NAMALWA (cell line): Measurements from ENCODE around the gene PDZK1IP1.
"Not testable (repeated sequence)": the region's sequence is repeated elsewhere in the genome, so short reads cannot be mapped to it uniquely, and the experiment has no call there.

ENCODE experiments used
- DNase-seq: peaks from one replicate; pipeline ENCODE4 v3.0.0-alpha.2; 2015; ENCODE audit warnings: low spot score

PDZK1IP1 gene

GRCh38 chr1:47223921-47224675 lies 34.3 kb upstream of the PDZK1IP1 start:
- DNase-seq, result no peak

GRCh38 chr1:47223174-47223920 lies 33.5 kb upstream of the PDZK1IP1 start:
- no peak for DNase-seq

GRCh38 chr1:47222476-47222875 lies 32.6 kb upstream of the PDZK1IP1 start:
- DNase-seq, result no peak

GRCh38 chr1:47219590-47220220 lies 29.9 kb upstream of the PDZK1IP1 start:
- DNase-seq, result no peak

GRCh38 chr1:47219001-47219400 lies 29.2 kb upstream of the PDZK1IP1 start:
- DNase-seq, result no peak

GRCh38 chr1:47216278-47217059 lies 26.6 kb upstream of the PDZK1IP1 start:
- no peak for DNase-seq

GRCh38 chr1:47215713-47216112 lies 25.9 kb upstream of the PDZK1IP1 start:
- DNase-seq, result no peak

GRCh38 chr1:47214549-47214948 lies 24.7 kb upstream of the PDZK1IP1 start:
- no peak for DNase-seq

- DNase-seq, result no peak
These were observed 23.6 kb upstream of the PDZK1IP1 start for GRCh38 chr1:47213230-47213963.

- no peak for DNase-seq
These were observed 22.9 kb upstream of the PDZK1IP1 start for GRCh38 chr1:47212636-47213229.

- DNase-seq, result no peak
These were observed 22.0 kb upstream of the PDZK1IP1 start for GRCh38 chr1:47211796-47212269.

GRCh38 chr1:47210666-47211065 lies 20.8 kb upstream of the PDZK1IP1 start:
- DNase-seq, result no peak

- no peak for DNase-seq
These were observed 20.0 kb upstream of the PDZK1IP1 start for GRCh38 chr1:47209725-47210325.

GRCh38 chr1:47209091-47209490 lies 19.3 kb upstream of the PDZK1IP1 start:
- DNase-seq, result no peak

GRCh38 chr1:47208374-47208850 lies 18.6 kb upstream of the PDZK1IP1 start:
- no peak for DNase-seq

- DNase-seq, result no peak
These were observed 18.1 kb upstream of the PDZK1IP1 start for GRCh38 chr1:47207803-47208373.

- no peak for DNase-seq
These were observed 16.1 kb upstream of the PDZK1IP1 start for GRCh38 chr1:47205918-47206317.

- DNase-seq, result not testable (repeated sequence)
These were observed 13.7 kb upstream of the PDZK1IP1 start for GRCh38 chr1:47203504-47203903.

- no peak for DNase-seq
These were observed 11.3 kb upstream of the PDZK1IP1 start for GRCh38 chr1:47201179-47201578.

GRCh38 chr1:47198214-47198613 lies 8.4 kb upstream of the PDZK1IP1 start:
- DNase-seq, result no peak
